Vagina (tissue), 2 donors: Measurements from ENCODE around the gene EML3. TPM values are rescaled to one million over a fixed set of nuclear protein-coding genes. Genes with fewer than 3 reads are reported as not detected.

Source experiments
- DNase-seq, 2 donors: peaks; one replicate each; pipeline ENCODE4 v3.0.0-alpha.2; 2017; ENCODE audit errors: extremely low spot score in 2 of 2
- H3K27ac ChIP-seq: fragments of 200-600 bp; sonication (generic); one replicate; pipeline ENCODE4 v1.5.1; 2019
- H3K27me3 ChIP-seq: fragments of 200-600 bp; sonication (generic); one replicate; pipeline ENCODE4 v1.5.1; 2019
- H3K36me3 ChIP-seq, 2 donors: fragments of 200-600 bp; sonication (generic); one replicate each; pipeline ENCODE4 v1.5.1; 2017 to 2019
- H3K4me1 ChIP-seq: fragments of 200-600 bp; sonication (generic); one replicate; pipeline ENCODE4 v1.5.1; 2019
- H3K4me3 ChIP-seq, 2 donors: fragments of 200-600 bp; sonication (generic); 1 replicate in 1 of 2; 2 replicates in 1 of 2; pipeline ENCODE4 v1.5.1; 2016 to 2019
- H3K9me3 ChIP-seq: fragments of 200-600 bp; sonication (generic); one replicate; pipeline ENCODE4 v1.5.1; 2019
- POLR2A ChIP-seq, 2 donors: fragments of 450-650 bp; IDR thresholded peaks; one replicate each; pipeline ENCODE4 v1.6.1; 2017; ENCODE audit warnings: antibody characterized with exemption in 2 of 2, mild to moderate bottlenecking in 2 of 2, moderate library complexity in 2 of 2
- POLR2AphosphoS5 ChIP-seq, 2 donors: sonication (generic); formaldehyde crosslinking; IDR thresholded peaks; one replicate each; pipeline ENCODE4 v1.9.0; 2017; ENCODE audit warnings: antibody characterized with exemption in 2 of 2, mild to moderate bottlenecking in 2 of 2, low read depth in 1 of 2; ENCODE audit not compliant: insufficient read depth in 1 of 2
- intact Hi-C: fragments of 100-400 bp; cut with DNase I; formaldehyde crosslinking; loops from one replicate; pipeline ENCODE4 v1.15.1; 2023
- total RNA-seq: library from RNA; depleted of rRNA; stranded (reverse); fragments of >200 nt; gene quantifications from one replicate; pipeline ENCODE4 v1.2.3, GENCODE V29; 2016
- TF ChIP-seq, protein P1 (sequence below), 3 experiments: fragments of 450-650 bp in 2 of 3; fragments of 200-600 bp in 1 of 3; sonication (generic) in 1 of 3; IDR thresholded peaks; one replicate each; pipeline ENCODE4 v1.5.1; 2017 to 2019; ENCODE audit warnings: antibody characterized with exemption in 3 of 3, mild to moderate bottlenecking in 2 of 3, moderate library complexity in 2 of 3

Gene EML3
- total RNA-seq, 1 donor from 2014 or later: 69.0 TPM

DNA sequence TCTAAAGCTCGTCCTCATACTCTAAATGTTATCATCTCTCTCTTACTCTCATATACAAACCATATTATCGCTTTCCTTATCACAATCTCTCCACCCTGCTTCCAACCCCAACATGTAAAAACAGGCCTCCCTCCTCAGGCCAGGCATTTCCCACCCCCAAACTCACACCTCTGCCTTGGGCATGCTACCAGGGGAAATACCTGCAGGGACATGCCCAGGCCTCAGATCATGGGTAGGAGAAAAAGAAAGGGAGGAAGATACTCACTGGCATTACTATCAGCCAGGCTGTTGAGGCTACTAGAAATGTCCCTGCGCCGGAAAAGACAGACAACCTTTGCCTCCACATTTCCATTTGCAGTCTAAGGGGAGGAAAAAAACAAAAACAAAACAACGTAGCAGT is 12.7 kb downstream of the EML3 start:
- TF ChIP-seq, protein P1, sequence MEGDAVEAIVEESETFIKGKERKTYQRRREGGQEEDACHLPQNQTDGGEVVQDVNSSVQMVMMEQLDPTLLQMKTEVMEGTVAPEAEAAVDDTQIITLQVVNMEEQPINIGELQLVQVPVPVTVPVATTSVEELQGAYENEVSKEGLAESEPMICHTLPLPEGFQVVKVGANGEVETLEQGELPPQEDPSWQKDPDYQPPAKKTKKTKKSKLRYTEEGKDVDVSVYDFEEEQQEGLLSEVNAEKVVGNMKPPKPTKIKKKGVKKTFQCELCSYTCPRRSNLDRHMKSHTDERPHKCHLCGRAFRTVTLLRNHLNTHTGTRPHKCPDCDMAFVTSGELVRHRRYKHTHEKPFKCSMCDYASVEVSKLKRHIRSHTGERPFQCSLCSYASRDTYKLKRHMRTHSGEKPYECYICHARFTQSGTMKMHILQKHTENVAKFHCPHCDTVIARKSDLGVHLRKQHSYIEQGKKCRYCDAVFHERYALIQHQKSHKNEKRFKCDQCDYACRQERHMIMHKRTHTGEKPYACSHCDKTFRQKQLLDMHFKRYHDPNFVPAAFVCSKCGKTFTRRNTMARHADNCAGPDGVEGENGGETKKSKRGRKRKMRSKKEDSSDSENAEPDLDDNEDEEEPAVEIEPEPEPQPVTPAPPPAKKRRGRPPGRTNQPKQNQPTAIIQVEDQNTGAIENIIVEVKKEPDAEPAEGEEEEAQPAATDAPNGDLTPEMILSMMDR (IDR thresholded peaks at IDR 0.05): no peak
- TF ChIP-seq POLR2AphosphoS5 (IDR thresholded peaks at IDR 0.05; ENCODE audit: insufficient read depth in 1 of 2, low read depth in 1 of 2) (no peak), POLR2A (IDR thresholded peaks at IDR 0.05) (no peak)
- intact Hi-C loops: no loop called here
- Histone ChIP-seq H3K4me3 (peak overlapping the region; percentile 73 to 94), H3K9me3 (no peaks in the 10 kb centered on the region), H3K36me3 (peaks cover 0 to 32% of the 10 kb centered on the region in 2 donors), H3K27me3 (no peaks in the 10 kb centered on the region), H3K27ac (peak overlapping the region; percentile 97), H3K4me1 (peaks cover 37% of the 10 kb centered on the region)
- no peak for DNase-seq

DNA sequence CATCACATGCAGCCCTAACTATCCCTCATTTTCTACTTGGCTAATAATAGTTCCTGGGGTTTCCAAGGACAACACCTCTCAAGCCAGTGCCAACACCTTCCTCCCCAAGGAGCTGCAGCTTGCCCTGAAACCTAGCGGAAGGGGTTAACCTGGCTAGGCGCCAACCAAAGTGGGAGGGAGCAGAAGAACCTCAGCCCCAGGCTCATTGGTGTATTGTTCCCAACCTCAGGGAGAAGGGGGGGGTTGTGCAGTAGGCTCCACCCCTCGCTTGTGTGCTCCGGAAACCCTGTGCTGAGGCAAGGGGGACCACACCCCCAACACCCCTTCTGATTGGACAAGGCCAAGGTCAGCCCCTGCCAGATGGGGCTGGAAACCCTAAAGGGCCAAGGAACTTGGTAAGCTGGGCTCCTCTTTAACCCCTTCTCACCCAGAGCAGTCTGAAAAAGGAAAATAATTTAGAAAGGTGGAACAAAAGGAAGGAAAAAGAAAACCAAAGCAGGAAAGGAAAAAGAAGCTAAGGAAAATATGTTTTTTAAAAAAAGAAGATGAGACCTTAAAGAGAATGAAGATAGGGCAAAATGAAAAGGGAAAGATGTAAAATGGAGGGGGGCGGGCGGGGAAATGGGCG is 13.4 kb downstream of the EML3 start:
- Histone ChIP-seq H3K4me1 (peaks cover 37% of the 10 kb centered on the region), H3K9me3 (no peaks in the 10 kb centered on the region), H3K4me3 (peak overlapping the region; percentile 73 to 94), H3K27me3 (no peaks in the 10 kb centered on the region), H3K27ac (peak overlapping the region; percentile 97), H3K36me3 (peaks cover 0 to 39% of the 10 kb centered on the region in 2 donors)
- intact Hi-C loops: no loop called here
- TF ChIP-seq POLR2AphosphoS5 (IDR thresholded peaks at IDR 0.05; ENCODE audit: insufficient read depth in 1 of 2, low read depth in 1 of 2): peak; percentile 83 to 87
- TF ChIP-seq, protein P1 (IDR thresholded peaks at IDR 0.05): no peak
- peak in 1 of 2 donors; percentile 98 for DNase-seq

DNA sequence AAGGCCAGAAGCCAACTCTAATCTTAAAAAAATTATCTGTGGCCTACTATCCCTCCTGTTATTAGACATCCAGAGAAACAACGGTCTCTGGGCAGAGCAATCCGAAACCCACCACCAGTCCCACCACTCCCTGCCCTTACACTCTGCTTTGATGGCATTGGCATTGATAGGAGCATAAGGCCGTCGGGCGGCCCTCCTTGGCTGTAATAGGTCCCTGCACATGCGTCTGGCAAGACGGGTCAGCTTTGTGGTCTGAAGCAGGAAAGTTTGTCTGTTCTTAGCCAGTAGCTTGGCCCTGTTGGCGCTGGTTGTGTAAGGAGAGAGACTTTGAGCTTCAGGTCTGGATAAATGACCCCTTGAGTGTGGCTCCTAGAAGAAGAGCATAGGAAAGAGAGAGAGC is 17.5 kb downstream of the EML3 start:
- Histone ChIP-seq H3K4me3 (no peak overlapping the region), H3K27ac (no peak overlapping the region), H3K27me3 (no peaks in the 10 kb centered on the region), H3K36me3 (peaks cover 0 to 44% of the 10 kb centered on the region in 2 donors), H3K4me1 (peaks cover 43% of the 10 kb centered on the region), H3K9me3 (no peaks in the 10 kb centered on the region)
- DNase-seq: no peak
- no peak for TF ChIP-seq POLR2A (IDR thresholded peaks at IDR 0.05)
- TF ChIP-seq, protein P1 (IDR thresholded peaks at IDR 0.05): no peak
- no peak for TF ChIP-seq POLR2AphosphoS5 (IDR thresholded peaks at IDR 0.05; ENCODE audit: insufficient read depth in 1 of 2, low read depth in 1 of 2)
- intact Hi-C loops: no loop called here

DNA sequence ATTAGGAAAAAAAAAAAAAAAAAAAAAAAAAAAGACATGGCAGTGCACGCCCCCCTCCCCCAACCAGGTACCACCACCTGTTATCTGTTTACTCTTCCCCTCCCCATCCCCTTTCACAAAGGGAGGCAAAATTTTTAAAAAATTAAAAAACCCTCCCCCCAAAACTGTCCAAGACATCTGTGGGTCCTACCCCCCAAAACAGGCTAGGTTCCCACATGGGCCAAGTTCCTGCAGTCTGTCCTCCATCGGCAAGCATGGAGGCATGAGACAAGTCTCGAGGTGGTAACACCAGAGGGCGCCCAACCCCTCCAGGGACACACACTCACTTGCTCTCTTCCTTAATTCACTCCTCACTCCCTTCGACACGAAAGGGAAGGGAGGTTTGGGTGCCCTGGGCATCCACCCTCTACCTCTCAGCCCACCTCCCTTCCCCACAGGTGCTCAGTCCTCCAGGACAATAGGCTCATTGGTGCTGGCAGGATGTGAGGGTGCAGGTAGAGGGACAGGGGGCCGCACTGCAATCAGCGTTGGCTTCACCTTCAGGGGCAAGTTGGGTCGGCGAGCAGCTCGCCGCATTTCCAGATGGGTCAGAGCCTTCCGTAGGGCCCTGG is 19.0 kb downstream of the EML3 start:
- Histone ChIP-seq H3K27me3 (no peaks in the 10 kb centered on the region), H3K27ac (no peak overlapping the region), H3K4me3 (no peak overlapping the region), H3K9me3 (no peaks in the 10 kb centered on the region), H3K36me3 (peaks cover 0 to 48% of the 10 kb centered on the region in 2 donors), H3K4me1 (peaks cover 32% of the 10 kb centered on the region)
- intact Hi-C loops: no loop called here
- TF ChIP-seq POLR2A (IDR thresholded peaks at IDR 0.05) (no peak), POLR2AphosphoS5 (IDR thresholded peaks at IDR 0.05; ENCODE audit: insufficient read depth in 1 of 2, low read depth in 1 of 2) (no peak)
- TF ChIP-seq, protein P1 (IDR thresholded peaks at IDR 0.05): peak; percentile 18 to 56 (median 22)
- DNase-seq: no peak

DNA sequence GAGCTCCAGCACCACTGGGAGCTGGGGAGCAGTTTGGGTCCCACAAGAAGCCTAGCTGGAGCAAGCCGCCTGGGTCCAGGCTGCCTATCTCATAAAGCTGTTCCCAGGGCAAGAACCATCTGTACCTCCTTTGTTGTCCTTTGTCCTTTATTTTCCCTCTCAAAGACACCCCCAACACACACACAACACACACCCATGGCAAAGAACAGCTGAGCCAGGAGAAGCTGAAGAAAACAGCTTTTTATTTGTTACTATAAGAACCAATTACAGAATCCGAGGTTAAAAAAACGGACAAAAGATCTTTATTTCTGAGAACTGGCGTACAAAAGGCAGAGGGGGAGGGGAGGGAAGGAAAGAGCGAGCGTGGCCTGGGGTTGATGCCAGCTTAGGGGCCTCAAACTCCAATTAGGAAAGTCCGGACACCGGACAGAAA is 19.6 kb downstream of the EML3 start:
- Histone ChIP-seq H3K4me3 (no peak overlapping the region), H3K27ac (peak overlapping the region; percentile 94), H3K4me1 (peaks cover 29% of the 10 kb centered on the region), H3K36me3 (peaks cover 0 to 49% of the 10 kb centered on the region in 2 donors), H3K9me3 (no peaks in the 10 kb centered on the region), H3K27me3 (no peaks in the 10 kb centered on the region)
- DNase-seq: no peak
- no peak for TF ChIP-seq POLR2A (IDR thresholded peaks at IDR 0.05)
- TF ChIP-seq POLR2AphosphoS5 (IDR thresholded peaks at IDR 0.05; ENCODE audit: insufficient read depth in 1 of 2, low read depth in 1 of 2): no peak
- TF ChIP-seq, protein P1 (IDR thresholded peaks at IDR 0.05): no peak
- intact Hi-C loops: no loop called here
